MCF 10A (cell line): Measurements from ENCODE around the gene SHD. TPM values are rescaled to one million over a fixed set of nuclear protein-coding genes. Genes with fewer than 3 reads are reported as not detected.
"Not testable (repeated sequence)": the region's sequence is repeated elsewhere in the genome, so short reads cannot be mapped to it uniquely, and the experiment has no call there.

Experiments
- BruUV-seq: library from RNA; stranded (reverse); fragments of 400-500 nt; replicated peaks from 2 replicates; lab custom pipeline; 2021; lab: Mats Ljungman, UMichigan
- CTCF ChIA-PET: fragments of 300-600 bp; sonication (Branson Sonifier 250); formaldehyde crosslinking; extraction: SDS; loops from one replicate; lab custom pipeline; 2021; ENCODE audit warnings: antibody characterized with exemption, inconsistent platforms; lab: Yijun Ruan, JAX
- POLR2A ChIA-PET: fragments of 300-600, 350-650 bp; sonication (Branson Sonifier 250); formaldehyde crosslinking; extraction: SDS; loops from one replicate; lab custom pipeline; 2020; ENCODE audit warnings: antibody characterized with exemption, inconsistent platforms; lab: Yijun Ruan, JAX
- DNase-seq: peaks from one replicate; pipeline ENCODE4 v3.0.0-alpha.2; 2018; ENCODE audit not compliant: unreplicated experiment
- H3K27ac Mint-ChIP-seq: one replicate; pipeline ENCODE4 v1.8.0; 2022; ENCODE audit warnings: mild to moderate bottlenecking, low read depth, mixed read lengths; ENCODE audit not compliant: unreplicated experiment
- H3K27me3 Mint-ChIP-seq: one replicate; pipeline ENCODE4 v1.8.0; 2022; ENCODE audit warnings: mixed read lengths; ENCODE audit not compliant: insufficient read depth, unreplicated experiment
- H3K36me3 Mint-ChIP-seq: one replicate; pipeline ENCODE4 v1.8.0; 2022; ENCODE audit warnings: mild to moderate bottlenecking, moderate library complexity, mixed read lengths; ENCODE audit not compliant: insufficient read depth, unreplicated experiment
- H3K4me1 Mint-ChIP-seq: one replicate; pipeline ENCODE4 v1.8.0; 2022; ENCODE audit warnings: mixed read lengths; ENCODE audit not compliant: insufficient read depth, unreplicated experiment
- H3K4me3 Mint-ChIP-seq: one replicate; pipeline ENCODE4 v1.8.0; 2022; ENCODE audit warnings: mild to moderate bottlenecking, moderate library complexity, mixed read lengths; ENCODE audit not compliant: unreplicated experiment
- H3K9me3 Mint-ChIP-seq: one replicate; pipeline ENCODE4 v1.8.0; 2022; ENCODE audit warnings: mixed read lengths; ENCODE audit not compliant: unreplicated experiment
- intact Hi-C: fragments of 100-400 bp; cut with micrococcal nuclease; formaldehyde crosslinking; loops from 2 replicates; pipeline ENCODE4 v1.14.1; 2022
- total RNA-seq: library from RNA; stranded (reverse); gene quantifications from 2 replicates; pipeline ENCODE4 v1.2.3, GENCODE V29; 2022
- TF ChIP-seq, protein P1 (sequence below): fragments of 200-600 bp; IDR thresholded peaks from one replicate; pipeline ENCODE4 v1.8.0; 2022; ENCODE audit warnings: antibody characterized with exemption, mild to moderate bottlenecking; ENCODE audit not compliant: unreplicated experiment

SHD gene
- total RNA-seq, 1 experiment from 2014 or later: not detected

GRCh38 chr19:4326837-4327251, 47.8 kb downstream of the SHD start:
- TF ChIP-seq, protein P1, sequence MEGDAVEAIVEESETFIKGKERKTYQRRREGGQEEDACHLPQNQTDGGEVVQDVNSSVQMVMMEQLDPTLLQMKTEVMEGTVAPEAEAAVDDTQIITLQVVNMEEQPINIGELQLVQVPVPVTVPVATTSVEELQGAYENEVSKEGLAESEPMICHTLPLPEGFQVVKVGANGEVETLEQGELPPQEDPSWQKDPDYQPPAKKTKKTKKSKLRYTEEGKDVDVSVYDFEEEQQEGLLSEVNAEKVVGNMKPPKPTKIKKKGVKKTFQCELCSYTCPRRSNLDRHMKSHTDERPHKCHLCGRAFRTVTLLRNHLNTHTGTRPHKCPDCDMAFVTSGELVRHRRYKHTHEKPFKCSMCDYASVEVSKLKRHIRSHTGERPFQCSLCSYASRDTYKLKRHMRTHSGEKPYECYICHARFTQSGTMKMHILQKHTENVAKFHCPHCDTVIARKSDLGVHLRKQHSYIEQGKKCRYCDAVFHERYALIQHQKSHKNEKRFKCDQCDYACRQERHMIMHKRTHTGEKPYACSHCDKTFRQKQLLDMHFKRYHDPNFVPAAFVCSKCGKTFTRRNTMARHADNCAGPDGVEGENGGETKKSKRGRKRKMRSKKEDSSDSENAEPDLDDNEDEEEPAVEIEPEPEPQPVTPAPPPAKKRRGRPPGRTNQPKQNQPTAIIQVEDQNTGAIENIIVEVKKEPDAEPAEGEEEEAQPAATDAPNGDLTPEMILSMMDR: no peak
- no peaks in the 10 kb centered on the region for H3K27me3 Mint-ChIP-seq
- DNase-seq: no peak
- intact Hi-C loops: no loop called here
- H3K27ac Mint-ChIP-seq: no peak overlapping the region
- no peaks in the 10 kb centered on the region for H3K36me3 Mint-ChIP-seq
- H3K4me3 Mint-ChIP-seq: no peak overlapping the region
- BruUV-seq: no TSS peak
- H3K4me1 Mint-ChIP-seq: no peaks in the 10 kb centered on the region
- H3K9me3 Mint-ChIP-seq: no peaks in the 10 kb centered on the region
- POLR2A ChIA-PET: no interaction called here
- CTCF ChIA-PET: interaction anchor here (0.7 kb wide), 1 partner anchor 13 kb away, joined by 3 read pairs; no protein-coding TSS in a partner anchor

- POLR2A ChIA-PET: no interaction called here
- intact Hi-C loops: no loop called here
Measured at GRCh38 chr19:4327252-4327876, 48.3 kb downstream of the SHD start.

GRCh38 chr19:4327877-4328242, 48.8 kb downstream of the SHD start:
- no peak for DNase-seq
- CTCF ChIA-PET: no interaction called here
- no peak overlapping the region for H3K4me3 Mint-ChIP-seq
- H3K27ac Mint-ChIP-seq: no peak overlapping the region
- BruUV-seq: no TSS peak
- no peaks in the 10 kb centered on the region for H3K4me1 Mint-ChIP-seq
- no peaks in the 10 kb centered on the region for H3K9me3 Mint-ChIP-seq
- no peaks in the 10 kb centered on the region for H3K36me3 Mint-ChIP-seq
- POLR2A ChIA-PET: no interaction called here
- TF ChIP-seq, protein P1: no peak
- intact Hi-C loops: no loop called here
- no peaks in the 10 kb centered on the region for H3K27me3 Mint-ChIP-seq

More at GRCh38 chr19:4327252-4327876, 48.3 kb downstream of the SHD start:
- no TSS peak for BruUV-seq
- CTCF ChIA-PET: no interaction called here
- DNase-seq: no peak
- TF ChIP-seq, protein P1: no peak
- no peaks in the 10 kb centered on the region for H3K27me3 Mint-ChIP-seq
- no peak overlapping the region for H3K4me3 Mint-ChIP-seq
- H3K36me3 Mint-ChIP-seq: no peaks in the 10 kb centered on the region
- no peaks in the 10 kb centered on the region for H3K4me1 Mint-ChIP-seq
- H3K27ac Mint-ChIP-seq: no peak overlapping the region
- H3K9me3 Mint-ChIP-seq: no peaks in the 10 kb centered on the region

DNA sequence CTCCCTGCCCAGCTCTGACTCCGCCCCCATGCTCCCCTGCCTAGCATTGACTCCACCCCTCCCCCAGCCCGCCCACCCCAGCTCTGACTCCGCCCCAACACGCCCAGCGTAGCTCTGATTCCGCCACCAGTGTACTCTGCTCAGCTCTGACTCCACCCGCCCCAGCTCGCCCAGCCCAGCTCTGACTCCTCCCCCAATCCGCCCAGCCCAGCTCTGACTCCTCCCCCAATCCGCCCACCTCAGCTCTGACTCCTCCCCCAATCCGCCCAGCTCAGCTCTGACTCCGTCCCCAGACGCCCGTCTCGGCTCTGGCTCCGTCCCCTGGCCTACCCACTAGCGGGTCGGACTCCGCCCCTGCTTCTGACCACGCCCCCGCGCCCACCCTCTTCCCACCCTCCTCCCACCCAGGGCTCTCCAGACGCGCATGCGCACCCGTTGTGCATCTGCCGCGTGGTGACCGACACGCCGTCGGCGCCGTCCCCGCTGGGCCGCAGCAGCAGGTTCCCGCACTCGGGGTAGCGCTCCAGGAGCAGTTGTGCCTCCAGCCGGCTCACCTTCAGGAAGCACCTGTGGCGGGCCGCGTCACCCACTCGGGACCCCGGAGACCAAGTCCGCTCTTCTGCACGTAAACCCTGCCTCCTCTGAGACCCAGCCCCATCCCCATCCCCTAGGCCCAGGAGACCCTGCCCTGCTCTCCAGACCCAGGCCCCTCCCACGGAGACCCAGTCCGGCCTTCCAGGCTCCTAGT, 49.4 kb downstream of the SHD start:
- POLR2A ChIA-PET: no interaction called here

GRCh38 chr19:4328991-4329681, 50.1 kb downstream of the SHD start:
- POLR2A ChIA-PET, H3K27me3 Mint-ChIP-seq, BruUV-seq, H3K27ac Mint-ChIP-seq, DNase-seq, H3K36me3 Mint-ChIP-seq, H3K4me3 Mint-ChIP-seq, intact Hi-C loops, H3K9me3 Mint-ChIP-seq, H3K4me1 Mint-ChIP-seq: not testable (repeated sequence)
- CTCF ChIA-PET: interaction anchor here (0.7 kb wide), 1 partner anchor 1001 kb away, joined by 3 read pairs; no protein-coding TSS in a partner anchor

More for the DNA sequence above, 49.4 kb downstream of the SHD start:
- Mint-ChIP-seq H3K4me3 (no peak overlapping the region), H3K4me1 (no peaks in the 10 kb centered on the region), H3K27me3 (no peaks in the 10 kb centered on the region), H3K9me3 (no peaks in the 10 kb centered on the region), H3K36me3 (no peaks in the 10 kb centered on the region), H3K27ac (no peak overlapping the region)
- intact Hi-C loops: no loop called here
- CTCF ChIA-PET: interaction anchor here (0.7 kb wide), 1 partner anchor 1000 kb away, joined by 3 read pairs; no protein-coding TSS in a partner anchor
- TF ChIP-seq, protein P1: no peak
- BruUV-seq: no TSS peak
- DNase-seq: no peak
